Measurements from ENCODE around the gene DPY19L3.

DPY19L3 gene

GRCh38 chr19:32471811-32472210 is 66.2 kb downstream of the DPY19L3 start:
- ChIA-PET CTCF (no interaction called here), POLR2A (no interaction called here)
- no peak overlapping the region for H3K4me3 ChIP-seq (ENCODE audit: low read depth, low read length)
- no peak for TF ChIP-seq CTCF (IDR thresholded peaks at IDR 0.05; ENCODE audit: insufficient read depth, low read length, missing control alignments)
- no peak for DNase-seq (ENCODE audit: low read depth, low spot score)

- no peak for TF ChIP-seq CTCF (IDR thresholded peaks at IDR 0.05; ENCODE audit: insufficient read depth, low read length, missing control alignments)
- ChIA-PET POLR2A (no interaction called here), CTCF (interaction anchor here (2.0 to 4.2 kb wide), 2 partner anchors 10 to 13 kb away, joined by 7 to 21 read pairs; no protein-coding TSS in a partner anchor)
- no peak for DNase-seq (ENCODE audit: low read depth, low spot score)
- H3K4me3 ChIP-seq (ENCODE audit: low read depth, low read length), result no peak overlapping the region
Measured at GRCh38 chr19:32475141-32476031, 69.8 kb downstream of the DPY19L3 start.

- no peak overlapping the region for H3K4me3 ChIP-seq (ENCODE audit: low read depth, low read length)
- CTCF ChIA-PET, result interaction anchor here (2.0 to 4.2 kb wide), 2 partner anchors 11 to 12 kb away, joined by 7 to 21 read pairs; no protein-coding TSS in a partner anchor
- no peak for DNase-seq (ENCODE audit: low read depth, low spot score)
- POLR2A ChIA-PET, result no interaction called here
- TF ChIP-seq CTCF (IDR thresholded peaks at IDR 0.05; ENCODE audit: insufficient read depth, low read length, missing control alignments), result no peak
Measured at GRCh38 chr19:32476032-32476350, 70.4 kb downstream of the DPY19L3 start.

- POLR2A ChIA-PET, result no interaction called here
- CTCF ChIA-PET, result no interaction called here
- no peak for DNase-seq (ENCODE audit: low read depth, low spot score)
- no peak for TF ChIP-seq CTCF (IDR thresholded peaks at IDR 0.05; ENCODE audit: insufficient read depth, low read length, missing control alignments)
- no peak overlapping the region for H3K4me3 ChIP-seq (ENCODE audit: low read depth, low read length)
Measured at GRCh38 chr19:32480321-32480720, 74.8 kb downstream of the DPY19L3 start.

GRCh38 chr19:32483574-32483973 is 78.0 kb downstream of the DPY19L3 start:
- POLR2A ChIA-PET, result interaction anchor here (0.6 kb wide), 1 partner anchor 57 kb away, joined by 3 read pairs; no protein-coding TSS in a partner anchor
- H3K4me3 ChIP-seq (ENCODE audit: low read depth, low read length), result no peak overlapping the region
- CTCF ChIA-PET, result interaction anchor here (1.1 kb wide), 1 partner anchor 86 kb away, joined by 3 read pairs; no protein-coding TSS in a partner anchor
- DNase-seq (ENCODE audit: low read depth, low spot score), result no peak
- TF ChIP-seq CTCF (IDR thresholded peaks at IDR 0.05; ENCODE audit: insufficient read depth, low read length, missing control alignments), result no peak

- POLR2A ChIA-PET, result no interaction called here
- TF ChIP-seq CTCF (IDR thresholded peaks at IDR 0.05; ENCODE audit: insufficient read depth, low read length, missing control alignments), result no peak
- DNase-seq (ENCODE audit: low read depth, low spot score), result no peak
- CTCF ChIA-PET, result no interaction called here
- H3K4me3 ChIP-seq (ENCODE audit: low read depth, low read length), result no peak overlapping the region
Measured at GRCh38 chr19:32489971-32490370, 84.4 kb downstream of the DPY19L3 start.

Measured in AG04449 (cell line).